Ishikawa (cell line): Measurements from ENCODE around the gene FBXL17.

ENCODE experiments used
- CEBPB ChIP-seq: IDR thresholded peaks from 2 replicates; pipeline ENCODE4 v1.6.1; 2012
- CREB1 ChIP-seq: IDR thresholded peaks from 2 replicates; pipeline ENCODE4 v1.6.1; 2012; ENCODE audit warnings: low read depth
- EGR1 ChIP-seq: IDR thresholded peaks from 2 replicates; pipeline ENCODE4 v1.6.1; 2012
- EP300 ChIP-seq: IDR thresholded peaks from 2 replicates; pipeline ENCODE4 v1.6.1; 2012; ENCODE audit warnings: borderline replicate concordance
- FOXM1 ChIP-seq: IDR thresholded peaks from 2 replicates; pipeline ENCODE4 v1.6.1; 2012; ENCODE audit warnings: low read depth, borderline replicate concordance
- MAX ChIP-seq: IDR thresholded peaks from 2 replicates; pipeline ENCODE4 v1.6.1; 2012
- NFIC ChIP-seq: IDR thresholded peaks from 2 replicates; pipeline ENCODE4 v1.6.1; 2012
- RAD21 ChIP-seq: IDR thresholded peaks from 2 replicates; pipeline ENCODE4 v1.6.1; 2012; ENCODE audit warnings: low read depth
- TAF1 ChIP-seq: IDR thresholded peaks from 2 replicates; pipeline ENCODE4 v1.6.1; 2012; ENCODE audit warnings: low read depth, mild to moderate bottlenecking
- TCF12 ChIP-seq: IDR thresholded peaks from 2 replicates; pipeline ENCODE4 v1.6.1; 2012; ENCODE audit warnings: low read depth
- TEAD4 ChIP-seq: IDR thresholded peaks from 2 replicates; pipeline ENCODE4 v1.6.1; 2012
- USF1 ChIP-seq: IDR thresholded peaks from 2 replicates; pipeline ENCODE4 v1.6.1; 2012
- YY1 ChIP-seq: IDR thresholded peaks from 2 replicates; pipeline ENCODE4 v1.6.1; 2012; ENCODE audit warnings: low read depth
- ZBTB7A ChIP-seq: IDR thresholded peaks from 2 replicates; pipeline ENCODE4 v1.6.1; 2012; ENCODE audit warnings: low read depth
- TF ChIP-seq, protein P1 (sequence below): IDR thresholded peaks from 2 replicates; pipeline ENCODE4 v1.6.1; 2012; ENCODE audit warnings: low read depth, mild to moderate bottlenecking

FBXL17 gene

GRCh38 chr5:107889387-107889786 is 492.5 kb downstream of the FBXL17 start:
- TF ChIP-seq TEAD4 (no peak), TAF1 (no peak)

GRCh38 chr5:107888541-107888940 is 493.4 kb downstream of the FBXL17 start:
- TF ChIP-seq FOXM1, result no peak
- TF ChIP-seq CREB1, result no peak
- no peak for TF ChIP-seq TCF12
- no peak for TF ChIP-seq RAD21
- no peak for TF ChIP-seq TAF1
- TF ChIP-seq TEAD4, result no peak
- no peak for TF ChIP-seq CEBPB
- TF ChIP-seq USF1, result no peak

GRCh38 chr5:107887166-107887943 is 494.5 kb downstream of the FBXL17 start:
- TF ChIP-seq FOXM1, result no peak
- no peak for TF ChIP-seq CEBPB
- TF ChIP-seq TAF1, result no peak
- no peak for TF ChIP-seq RAD21
- TF ChIP-seq MAX, result no peak
- TF ChIP-seq ZBTB7A, result no peak
- TF ChIP-seq EGR1, result no peak
- TF ChIP-seq TEAD4, result no peak
- no peak for TF ChIP-seq TCF12
- TF ChIP-seq, protein P1, sequence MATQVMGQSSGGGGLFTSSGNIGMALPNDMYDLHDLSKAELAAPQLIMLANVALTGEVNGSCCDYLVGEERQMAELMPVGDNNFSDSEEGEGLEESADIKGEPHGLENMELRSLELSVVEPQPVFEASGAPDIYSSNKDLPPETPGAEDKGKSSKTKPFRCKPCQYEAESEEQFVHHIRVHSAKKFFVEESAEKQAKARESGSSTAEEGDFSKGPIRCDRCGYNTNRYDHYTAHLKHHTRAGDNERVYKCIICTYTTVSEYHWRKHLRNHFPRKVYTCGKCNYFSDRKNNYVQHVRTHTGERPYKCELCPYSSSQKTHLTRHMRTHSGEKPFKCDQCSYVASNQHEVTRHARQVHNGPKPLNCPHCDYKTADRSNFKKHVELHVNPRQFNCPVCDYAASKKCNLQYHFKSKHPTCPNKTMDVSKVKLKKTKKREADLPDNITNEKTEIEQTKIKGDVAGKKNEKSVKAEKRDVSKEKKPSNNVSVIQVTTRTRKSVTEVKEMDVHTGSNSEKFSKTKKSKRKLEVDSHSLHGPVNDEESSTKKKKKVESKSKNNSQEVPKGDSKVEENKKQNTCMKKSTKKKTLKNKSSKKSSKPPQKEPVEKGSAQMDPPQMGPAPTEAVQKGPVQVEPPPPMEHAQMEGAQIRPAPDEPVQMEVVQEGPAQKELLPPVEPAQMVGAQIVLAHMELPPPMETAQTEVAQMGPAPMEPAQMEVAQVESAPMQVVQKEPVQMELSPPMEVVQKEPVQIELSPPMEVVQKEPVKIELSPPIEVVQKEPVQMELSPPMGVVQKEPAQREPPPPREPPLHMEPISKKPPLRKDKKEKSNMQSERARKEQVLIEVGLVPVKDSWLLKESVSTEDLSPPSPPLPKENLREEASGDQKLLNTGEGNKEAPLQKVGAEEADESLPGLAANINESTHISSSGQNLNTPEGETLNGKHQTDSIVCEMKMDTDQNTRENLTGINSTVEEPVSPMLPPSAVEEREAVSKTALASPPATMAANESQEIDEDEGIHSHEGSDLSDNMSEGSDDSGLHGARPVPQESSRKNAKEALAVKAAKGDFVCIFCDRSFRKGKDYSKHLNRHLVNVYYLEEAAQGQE, result no peak
- no peak for TF ChIP-seq NFIC

GRCh38 chr5:107885601-107886000 is 496.3 kb downstream of the FBXL17 start:
- TF ChIP-seq CEBPB, result no peak
- TF ChIP-seq RAD21, result no peak
- TF ChIP-seq NFIC, result no peak
- TF ChIP-seq TEAD4, result no peak
- TF ChIP-seq EP300, result no peak
- TF ChIP-seq EGR1, result no peak
- TF ChIP-seq FOXM1, result no peak
- no peak for TF ChIP-seq MAX
- no peak for TF ChIP-seq USF1
- no peak for TF ChIP-seq CREB1
- no peak for TF ChIP-seq YY1
- TF ChIP-seq, protein P1, result no peak
- no peak for TF ChIP-seq TAF1
- no peak for TF ChIP-seq TCF12
- no peak for TF ChIP-seq ZBTB7A

DNA sequence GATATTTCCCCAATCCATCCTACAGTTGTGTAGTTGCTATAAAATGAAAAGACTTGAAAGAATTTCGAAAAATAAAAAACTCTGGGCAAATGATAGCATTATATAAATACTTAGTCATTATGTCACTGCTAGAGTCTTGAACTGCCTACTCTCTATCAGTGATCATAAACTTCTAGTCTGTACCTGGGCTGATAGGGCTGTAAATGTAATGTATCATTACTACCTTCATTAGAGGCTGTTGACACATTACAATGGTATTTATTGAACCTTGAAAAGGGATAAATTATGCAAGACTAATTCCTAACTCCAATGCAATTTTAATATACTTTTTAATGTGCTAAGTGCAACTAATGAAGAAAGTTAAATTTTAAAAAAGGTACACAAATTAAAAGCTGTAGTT is 497.0 kb downstream of the FBXL17 start:
- TF ChIP-seq, protein P1, result no peak
- TF ChIP-seq TEAD4 (no peak), RAD21 (no peak), CEBPB (no peak), TCF12 (no peak), CREB1 (no peak), EGR1 (no peak), TAF1 (no peak), YY1 (no peak), USF1 (no peak), NFIC (no peak), ZBTB7A (no peak), MAX (no peak), FOXM1 (no peak), EP300 (no peak)
